HL-60 (cell line): ENCODE data around the gene MUC3A.

Experiments used
- CTCF ChIP-seq: IDR thresholded peaks from one replicate; pipeline ENCODE4 v1.5.1; 2011; ENCODE audit warnings: low read length, control low read depth, inconsistent platforms; ENCODE audit not compliant: insufficient read depth
- GABPA ChIP-seq: IDR thresholded peaks from 2 replicates; pipeline ENCODE4 v1.6.1; 2012; ENCODE audit warnings: low read depth
- POLR2AphosphoS5 ChIP-seq: IDR thresholded peaks from 2 replicates; pipeline ENCODE4 v1.6.1; 2012; ENCODE audit warnings: low read depth
- REST ChIP-seq: IDR thresholded peaks from 2 replicates; pipeline ENCODE4 v1.6.1; 2012; ENCODE audit warnings: low read depth; ENCODE audit not compliant: insufficient replicate concordance
- SPI1 ChIP-seq: IDR thresholded peaks from 2 replicates; pipeline ENCODE4 v1.6.1; 2012; ENCODE audit warnings: low read depth, mild to moderate bottlenecking, borderline replicate concordance

- TF ChIP-seq CTCF (no peak), POLR2AphosphoS5 (no peak), GABPA (no peak), REST (no peak), SPI1 (no peak)
These were observed 24.7 kb downstream of the MUC3A start for GRCh38 chr7:100974021-100974420.
